ENCODE measurements around the gene SAA4. TPM values are rescaled to one million over a fixed set of nuclear protein-coding genes. Genes with fewer than 3 reads are reported as not detected.
"Not testable (repeated sequence)": the region's sequence is repeated elsewhere in the genome, so short reads cannot be mapped to it uniquely, and the experiment has no call there.

SAA4 gene
- total RNA-seq, 1 experiment from 2014 or later, result not detected

DNA sequence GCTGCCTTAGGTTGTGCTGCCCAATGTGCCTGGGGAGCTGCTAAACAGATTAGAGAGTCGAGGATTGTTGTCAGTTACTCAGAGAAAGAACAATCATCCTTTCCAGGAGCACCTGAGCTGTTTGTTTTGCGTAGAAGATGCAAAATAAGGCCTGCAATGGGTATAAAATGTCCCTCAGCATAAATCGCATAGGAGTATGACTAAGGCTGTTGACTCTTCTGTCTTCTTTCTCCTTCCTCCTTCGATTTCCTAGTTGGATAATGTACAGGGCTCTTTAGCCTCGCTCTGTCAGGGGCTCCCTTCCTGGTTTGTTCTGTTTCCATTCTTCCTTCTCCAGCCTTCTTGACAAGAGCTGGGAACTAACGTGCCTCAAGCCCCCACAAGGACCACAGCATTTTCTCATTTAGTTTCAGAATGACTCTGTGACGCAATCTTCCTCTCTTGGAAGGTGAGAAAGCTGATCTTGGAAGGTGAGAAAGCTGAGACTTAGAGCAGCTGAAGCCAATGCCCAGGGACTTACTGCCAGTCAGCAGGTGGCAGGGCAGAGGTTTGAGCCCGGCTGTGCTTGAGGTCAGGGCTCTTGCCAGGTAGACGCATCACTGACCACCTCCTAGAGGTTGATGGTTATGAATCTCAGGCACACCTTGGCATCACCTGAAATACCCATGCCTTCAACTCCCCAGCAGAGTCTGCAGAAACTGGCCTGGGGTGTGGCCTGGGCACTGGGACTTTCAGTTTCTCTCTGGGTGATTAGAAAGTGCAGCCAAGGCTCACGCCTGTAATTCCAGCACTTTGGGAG, 30.9 kb upstream of the SAA4 start:
- not testable (repeated sequence) for H3K9me2 ChIP-seq (replicated peaks; ENCODE audit: insufficient read depth, low read length); H2AFZ ChIP-seq (ENCODE audit: low read length); H4K20me1 ChIP-seq (ENCODE audit: insufficient read depth, low read depth, low read length); H3K4me1 ChIP-seq (ENCODE audit: low read length); H3K4me3 ChIP-seq (ENCODE audit: low read length); H3K9ac ChIP-seq (ENCODE audit: low read length); H3K79me2 ChIP-seq (ENCODE audit: low read length); H3K4me2 ChIP-seq (ENCODE audit: low read depth, low read length, poor library complexity, severe bottlenecking); DNase-seq; H3K36me3 ChIP-seq (ENCODE audit: insufficient read depth, low read length); H3K27ac ChIP-seq (ENCODE audit: low read length); H3K9me3 ChIP-seq (ENCODE audit: low read length); H3K27me3 ChIP-seq (ENCODE audit: low read length)

DNA sequence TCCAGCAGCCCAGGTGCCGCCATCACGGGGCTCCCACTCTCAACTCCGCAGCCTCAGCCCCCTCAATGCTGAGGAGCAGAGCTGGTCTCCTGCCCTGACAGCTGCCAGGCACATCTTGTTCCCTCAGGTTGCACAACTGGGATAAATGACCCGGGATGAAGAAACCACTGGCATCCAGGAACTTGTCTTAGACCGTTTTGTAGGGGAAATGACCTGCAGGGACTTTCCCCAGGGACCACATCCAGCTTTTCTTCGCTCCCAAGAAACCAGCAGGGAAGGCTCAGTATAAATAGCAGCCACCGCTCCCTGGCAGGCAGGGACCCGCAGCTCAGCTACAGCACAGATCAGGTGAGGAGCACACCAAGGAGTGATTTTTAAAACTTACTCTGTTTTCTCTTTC, 29.3 kb upstream of the SAA4 start, which contains the start of gene SAA1:
Gene SAA1, plus strand, starts transcription at position 316 of the 400 bp plus-strand sequence. CDS start 624 bp downstream, outside the sequence.
- Histone ChIP-seq H2AFZ (ENCODE audit: low read length) (no peak within 1 kb of the TSS), H3K9ac (ENCODE audit: low read length) (no peak within 1 kb of the TSS), H3K4me3 (ENCODE audit: low read length) (no peak within 1 kb of the TSS), H3K36me3 (ENCODE audit: insufficient read depth, low read length) (no peaks in the 10 kb centered on the region), H4K20me1 (ENCODE audit: insufficient read depth, low read depth, low read length) (no peaks in the 10 kb centered on the region), H3K9me3 (ENCODE audit: low read length) (no peaks in the 10 kb centered on the region), H3K4me1 (ENCODE audit: low read length) (no peaks in the 10 kb centered on the region), H3K27ac (ENCODE audit: low read length) (no peak within 1 kb of the TSS), H3K9me2 (replicated peaks; ENCODE audit: insufficient read depth, low read length) (no peaks in the 10 kb centered on the region), H3K27me3 (ENCODE audit: low read length) (no peaks in the 10 kb centered on the region), H3K79me2 (ENCODE audit: low read length) (no peaks in the 10 kb centered on the region), H3K4me2 (ENCODE audit: low read depth, low read length, poor library complexity, severe bottlenecking) (no peak within 1 kb of the TSS)
- no peak for DNase-seq

DNA sequence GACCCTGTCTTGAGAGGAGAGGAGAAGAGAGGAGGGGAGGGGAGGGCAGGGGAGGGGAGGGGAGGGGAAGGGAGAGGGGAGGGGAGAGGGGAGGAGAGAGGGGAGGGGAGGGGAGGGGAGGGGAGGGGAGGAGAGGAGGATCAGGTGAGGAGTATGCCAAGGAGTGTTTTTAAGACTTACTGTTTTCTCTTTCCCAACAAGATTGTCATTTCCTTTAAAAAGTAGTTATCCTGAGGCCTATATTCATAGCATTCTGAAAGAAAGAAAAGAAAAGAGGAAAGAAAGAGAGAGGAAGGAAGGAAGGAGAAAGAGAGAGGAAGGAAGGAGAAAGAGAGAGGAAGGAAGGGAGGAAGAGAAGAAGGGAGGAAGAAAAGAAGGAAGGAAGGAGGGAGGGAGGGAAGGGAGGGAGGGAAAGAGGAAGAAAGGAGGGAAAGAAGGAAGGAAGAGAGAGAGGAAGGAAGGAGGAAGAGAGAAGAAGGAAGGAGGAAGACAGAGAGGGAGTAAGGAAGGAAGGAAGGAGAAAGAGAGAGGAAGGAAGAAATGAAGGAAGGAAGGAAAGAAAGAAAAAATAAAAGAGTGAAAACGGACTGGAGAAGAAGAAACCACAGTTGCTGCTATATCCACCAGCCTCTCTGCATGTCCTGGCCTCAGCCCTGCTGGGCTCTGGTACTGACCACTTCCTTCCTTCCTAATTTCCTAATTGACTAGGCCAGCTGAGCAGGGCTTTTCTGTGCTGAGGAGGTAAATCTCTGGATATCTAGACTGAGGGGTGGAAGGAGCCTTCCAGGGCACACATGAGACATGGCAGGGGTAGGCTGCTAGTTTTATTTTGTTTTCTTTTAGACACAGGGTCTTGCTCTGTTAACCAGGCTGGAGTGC, 28.3 kb upstream of the SAA4 start:
- DNase-seq, result no peak
- Histone ChIP-seq H3K27ac (ENCODE audit: low read length) (no peak overlapping the region), H3K79me2 (ENCODE audit: low read length) (no peaks in the 10 kb centered on the region), H3K9me3 (ENCODE audit: low read length) (no peaks in the 10 kb centered on the region), H4K20me1 (ENCODE audit: insufficient read depth, low read depth, low read length) (no peaks in the 10 kb centered on the region), H3K4me2 (ENCODE audit: low read depth, low read length, poor library complexity, severe bottlenecking) (no peak overlapping the region), H3K9ac (ENCODE audit: low read length) (no peak overlapping the region), H3K4me3 (ENCODE audit: low read length) (no peak overlapping the region), H3K36me3 (ENCODE audit: insufficient read depth, low read length) (no peaks in the 10 kb centered on the region), H3K27me3 (ENCODE audit: low read length) (no peaks in the 10 kb centered on the region), H3K9me2 (replicated peaks; ENCODE audit: insufficient read depth, low read length) (no peaks in the 10 kb centered on the region), H2AFZ (ENCODE audit: low read length) (no peak overlapping the region), H3K4me1 (ENCODE audit: low read length) (no peaks in the 10 kb centered on the region)

DNA sequence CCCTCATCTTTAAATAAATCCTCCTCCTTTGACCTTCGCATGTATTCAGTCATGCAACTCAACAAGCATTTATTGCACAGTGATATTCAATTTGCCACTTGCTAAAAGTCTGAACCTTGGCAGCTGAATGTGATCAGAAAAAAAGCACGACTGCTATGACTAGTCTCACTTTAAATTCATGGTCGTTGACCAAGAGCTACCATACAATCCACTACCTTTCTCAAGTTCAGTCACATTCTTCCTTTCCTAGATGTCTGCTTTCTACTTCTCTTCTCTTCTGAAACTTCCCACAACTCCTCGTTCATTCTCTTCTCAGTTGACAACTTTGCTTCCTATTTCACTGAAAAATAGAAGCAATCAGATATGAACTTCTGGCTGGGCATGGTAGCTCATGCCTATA, 27.4 kb upstream of the SAA4 start:
- no peaks in the 10 kb centered on the region for H4K20me1 ChIP-seq (ENCODE audit: insufficient read depth, low read depth, low read length)
- no peak overlapping the region for H3K4me2 ChIP-seq (ENCODE audit: low read depth, low read length, poor library complexity, severe bottlenecking)

DNA sequence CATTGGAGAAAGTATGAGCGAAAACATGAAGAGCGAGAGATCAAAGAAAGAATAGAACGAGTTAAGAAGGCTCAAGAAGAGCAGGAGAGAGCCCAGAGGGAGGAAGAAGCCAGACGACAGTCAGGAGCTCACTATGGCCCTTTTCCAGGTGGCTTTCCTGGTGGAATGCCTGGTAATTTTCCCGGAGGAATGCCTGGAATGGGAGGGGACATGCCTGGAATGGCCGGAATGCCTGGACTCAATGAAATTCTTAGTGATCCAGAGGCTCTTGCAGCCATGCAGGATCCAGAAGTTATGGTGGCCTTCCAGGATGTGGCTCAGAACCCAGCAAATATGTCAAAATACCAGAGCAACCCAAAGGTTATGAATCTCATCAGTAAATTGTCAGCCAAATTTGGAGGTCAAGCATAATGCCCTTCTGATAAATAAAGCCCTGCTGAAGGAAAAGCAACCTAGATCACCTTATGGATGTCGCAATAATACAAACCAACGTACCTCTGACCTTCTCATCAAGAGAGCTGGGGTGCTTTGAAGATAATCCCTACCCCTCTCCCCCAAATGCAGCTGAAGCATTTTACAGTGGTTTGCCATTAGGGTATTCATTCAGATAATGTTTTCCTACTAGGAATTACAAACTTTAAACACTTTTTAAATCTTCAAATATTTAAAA, 26.2 kb upstream of the SAA4 start:
- H3K4me3 ChIP-seq (ENCODE audit: low read length); H3K4me2 ChIP-seq (ENCODE audit: low read depth, low read length, poor library complexity, severe bottlenecking); H3K36me3 ChIP-seq (ENCODE audit: insufficient read depth, low read length): not testable (repeated sequence)

More for the DNA sequence above, 27.4 kb upstream of the SAA4 start:
- no peaks in the 10 kb centered on the region for H3K4me1 ChIP-seq (ENCODE audit: low read length)
- no peak overlapping the region for H3K4me3 ChIP-seq (ENCODE audit: low read length)
- no peaks in the 10 kb centered on the region for H3K36me3 ChIP-seq (ENCODE audit: insufficient read depth, low read length)
- H3K9ac ChIP-seq (ENCODE audit: low read length), result no peak overlapping the region
- no peak overlapping the region; the same call in 1 of the 2 replicates for H2AFZ ChIP-seq (ENCODE audit: low read length)
- no peaks in the 10 kb centered on the region for H3K27me3 ChIP-seq (ENCODE audit: low read length)
- no peaks in the 10 kb centered on the region for H3K9me2 ChIP-seq (replicated peaks; ENCODE audit: insufficient read depth, low read length)
- no peaks in the 10 kb centered on the region for H3K79me2 ChIP-seq (ENCODE audit: low read length)
- no peak for DNase-seq
- no peak overlapping the region for H3K27ac ChIP-seq (ENCODE audit: low read length)
- H3K9me3 ChIP-seq (ENCODE audit: low read length), result no peaks in the 10 kb centered on the region

DNA sequence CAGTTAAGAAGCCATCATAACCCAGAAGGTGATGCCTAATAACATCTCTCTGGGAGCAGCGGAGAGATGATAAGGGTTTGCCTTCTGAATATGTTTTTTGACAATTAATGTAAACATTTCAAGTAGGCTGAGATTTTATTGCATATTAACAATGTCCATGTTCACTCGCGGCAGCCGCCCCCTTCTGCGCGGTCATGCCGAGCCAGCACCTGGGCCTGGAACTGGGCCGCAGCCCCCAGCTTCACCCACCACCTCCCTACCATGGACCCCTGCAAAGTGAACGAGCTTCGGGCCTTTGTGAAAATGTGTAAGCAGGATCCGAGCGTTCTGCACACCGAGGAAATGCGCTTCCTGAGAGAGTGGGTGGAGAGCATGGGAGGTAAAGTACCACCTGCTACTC, 25.1 kb upstream of the SAA4 start:
- Histone ChIP-seq H4K20me1 (ENCODE audit: insufficient read depth, low read depth, low read length) (no peaks in the 10 kb centered on the region), H3K4me1 (ENCODE audit: low read length) (no peaks in the 10 kb centered on the region), H3K9ac (ENCODE audit: low read length) (no peak overlapping the region), H3K4me2 (ENCODE audit: low read depth, low read length, poor library complexity, severe bottlenecking) (no peak overlapping the region), H3K9me2 (replicated peaks; ENCODE audit: insufficient read depth, low read length) (no peaks in the 10 kb centered on the region), H3K27ac (ENCODE audit: low read length) (no peak overlapping the region), H3K36me3 (ENCODE audit: insufficient read depth, low read length) (no peaks in the 10 kb centered on the region), H3K9me3 (ENCODE audit: low read length) (no peaks in the 10 kb centered on the region), H3K79me2 (ENCODE audit: low read length) (no peaks in the 10 kb centered on the region), H3K4me3 (ENCODE audit: low read length) (no peak overlapping the region), H3K27me3 (ENCODE audit: low read length) (no peaks in the 10 kb centered on the region), H2AFZ (ENCODE audit: low read length) (no peak overlapping the region)
- DNase-seq, result no peak

More for the DNA sequence above, 26.2 kb upstream of the SAA4 start:
- not testable (repeated sequence) for H2AFZ ChIP-seq (ENCODE audit: low read length); H3K79me2 ChIP-seq (ENCODE audit: low read length); DNase-seq; H4K20me1 ChIP-seq (ENCODE audit: insufficient read depth, low read depth, low read length); H3K9me2 ChIP-seq (replicated peaks; ENCODE audit: insufficient read depth, low read length); H3K27me3 ChIP-seq (ENCODE audit: low read length); H3K9ac ChIP-seq (ENCODE audit: low read length); H3K27ac ChIP-seq (ENCODE audit: low read length); H3K9me3 ChIP-seq (ENCODE audit: low read length); H3K4me1 ChIP-seq (ENCODE audit: low read length)

DNA sequence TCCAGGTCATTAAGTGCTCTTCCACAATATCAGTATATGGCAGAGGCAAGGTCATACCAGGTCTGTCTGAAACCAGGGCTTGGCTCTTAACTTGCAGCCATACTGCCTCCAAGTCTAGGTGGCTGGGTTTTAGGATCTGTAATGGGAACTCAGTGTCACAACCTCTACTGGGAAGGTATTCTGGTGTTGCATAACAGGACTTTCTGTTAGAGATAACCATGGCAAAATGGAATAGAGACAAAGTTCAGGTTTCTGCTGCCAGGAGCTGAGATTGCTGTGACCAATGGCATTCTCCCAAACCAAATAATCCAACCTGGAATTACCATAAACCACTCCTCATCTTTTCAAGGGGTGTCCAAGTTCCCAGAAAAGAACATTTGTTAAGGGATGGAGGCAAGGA, 22.7 kb upstream of the SAA4 start:
- H3K27me3 ChIP-seq (ENCODE audit: low read length), result no peaks in the 10 kb centered on the region
- H3K4me2 ChIP-seq (ENCODE audit: low read depth, low read length, poor library complexity, severe bottlenecking), result no peak overlapping the region
- no peaks in the 10 kb centered on the region for H3K9me3 ChIP-seq (ENCODE audit: low read length)
- H2AFZ ChIP-seq (ENCODE audit: low read length), result no peak overlapping the region
- H3K9ac ChIP-seq (ENCODE audit: low read length), result no peak overlapping the region
- H3K36me3 ChIP-seq (ENCODE audit: insufficient read depth, low read length), result no peaks in the 10 kb centered on the region
- H3K27ac ChIP-seq (ENCODE audit: low read length), result no peak overlapping the region
- no peaks in the 10 kb centered on the region for H3K4me1 ChIP-seq (ENCODE audit: low read length)
- DNase-seq, result no peak
- H3K4me3 ChIP-seq (ENCODE audit: low read length), result no peak overlapping the region
- no peaks in the 10 kb centered on the region for H4K20me1 ChIP-seq (ENCODE audit: insufficient read depth, low read depth, low read length)
- H3K79me2 ChIP-seq (ENCODE audit: low read length), result no peaks in the 10 kb centered on the region
- no peaks in the 10 kb centered on the region for H3K9me2 ChIP-seq (replicated peaks; ENCODE audit: insufficient read depth, low read length)
